H1 (cell line): Measurements from ENCODE around the gene ARL6IP5. TPM values are rescaled to one million over a fixed set of nuclear protein-coding genes. Genes with fewer than 3 reads are reported as not detected.

Experiments
- CTCF ChIA-PET: fragments of 300-600 bp; sonication (Branson Sonifier 250); formaldehyde crosslinking; loops from one replicate; lab custom pipeline; 2021; ENCODE audit not compliant: partially characterized antibody; lab: Charles Lee
- POLR2A ChIA-PET: fragments of 300-600 bp; sonication (Branson Sonifier 250); formaldehyde crosslinking; loops from one replicate; lab custom pipeline; 2021; ENCODE audit warnings: inconsistent platforms; ENCODE audit not compliant: partially characterized antibody; lab: Charles Lee
- DNase-seq, 2 experiments: peaks; one replicate each; pipeline versions ENCODE4 v3.0.0 to v3.0.0-alpha.2; 2010 to 2022; ENCODE audit warnings: low spot score in 2 of 2, low read depth in 1 of 2, mixed read lengths in 1 of 2
- FAIRE-seq: peaks from 2 replicates; lab custom pipeline; 2011; peaks lifted over from hg19 to GRCh38; lab: Jason Lieb, UNC
- H2AFZ ChIP-seq: 2 replicates; pipeline ENCODE4 v1.8.1; 2012; ENCODE audit warnings: low read length, inconsistent platforms
- H2AK5ac ChIP-seq: 2 replicates; pipeline ENCODE4 v1.6.1; 2013; ENCODE audit warnings: low read depth, low read length
- H2BK120ac ChIP-seq: replicated peaks from 2 replicates; pipeline ENCODE3; 2013; ENCODE audit warnings: low read depth, low read length, inconsistent platforms
- H2BK12ac ChIP-seq: 2 replicates; pipeline ENCODE4 v1.6.1; 2013; ENCODE audit warnings: low read depth, low read length
- H2BK15ac ChIP-seq: 2 replicates; pipeline ENCODE4 v1.6.1; 2013; ENCODE audit warnings: low read length
- H2BK20ac ChIP-seq: 2 replicates; pipeline ENCODE4 v1.6.1; 2013; ENCODE audit warnings: low read length
- H2BK5ac ChIP-seq: 2 replicates; pipeline ENCODE4 v1.6.1; 2013; ENCODE audit warnings: low read depth, low read length
- H3K14ac ChIP-seq: 2 replicates; pipeline ENCODE4 v1.6.1; 2013; ENCODE audit warnings: inconsistent platforms; ENCODE audit not compliant: insufficient read length
- H3K18ac ChIP-seq: 2 replicates; pipeline ENCODE4 v1.6.1; 2013; ENCODE audit warnings: low read length; ENCODE audit errors: extremely low read depth
- H3K23ac ChIP-seq: 2 replicates; pipeline ENCODE4 v1.6.1; 2013; ENCODE audit warnings: inconsistent platforms; ENCODE audit not compliant: insufficient read length
- H3K23me2 ChIP-seq: 2 replicates; pipeline ENCODE4 v1.6.1; 2013; ENCODE audit warnings: low read depth, low read length
- H3K27ac ChIP-seq: 2 replicates; pipeline ENCODE4 v1.6.1; 2011; ENCODE audit warnings: low read depth, low read length, inconsistent platforms
- H3K27me3 ChIP-seq, 4 experiments: replicated peaks in 1 of 4; 1 replicate in 1 of 4; 2 replicates in 3 of 4; pipeline versions ENCODE4 v1.6.1 to v1.8.1; 2011 to 2013; ENCODE audit warnings: low read length in 3 of 4, mild to moderate bottlenecking in 3 of 4, inconsistent platforms in 2 of 4, mixed read lengths in 2 of 4, moderate library complexity in 1 of 4; ENCODE audit not compliant: control insufficient read depth in 3 of 4, insufficient read depth in 3 of 4; ENCODE audit errors: extremely low read depth in 1 of 4
- H3K36me3 ChIP-seq, 4 experiments: 2 replicates each; pipeline versions ENCODE4 v1.6.1 to v1.8.1; 2011 to 2013; ENCODE audit warnings: mild to moderate bottlenecking in 4 of 4, low read length in 3 of 4, moderate library complexity in 2 of 4, control low read depth in 1 of 4, inconsistent platforms in 1 of 4; ENCODE audit not compliant: insufficient read depth in 4 of 4, control insufficient read depth in 2 of 4
- H3K4ac ChIP-seq: replicated peaks from 2 replicates; pipeline ENCODE3; 2013; ENCODE audit warnings: low read length, low read depth, mixed read lengths, inconsistent platforms; ENCODE audit not compliant: insufficient read length
- H3K4me1 ChIP-seq, 4 experiments: replicated peaks in 1 of 4; 1 replicate in 1 of 4; 2 replicates in 3 of 4; pipeline versions ENCODE4 v1.6.1 to v1.8.1; 2011 to 2013; ENCODE audit warnings: low read length in 3 of 4, inconsistent platforms in 2 of 4, mixed read lengths in 1 of 4; ENCODE audit not compliant: insufficient read depth in 4 of 4, control insufficient read depth in 3 of 4
- H3K4me2 ChIP-seq, 2 experiments: 2 replicates each; pipeline versions ENCODE4 v1.6.1 to v1.8.1; 2011 to 2013; ENCODE audit warnings: low read depth in 2 of 2, low read length in 2 of 2, control low read depth in 1 of 2, inconsistent platforms in 1 of 2, mild to moderate bottlenecking in 1 of 2; ENCODE audit not compliant: insufficient read depth in 1 of 2
- H3K4me3 ChIP-seq, 4 experiments: fragments of 200-600, 300-600 bp in 1 of 4; sonication (generic), shearing (Covaris generic), sonication (Bioruptor Twin) in 1 of 4; 2 replicates each; pipeline versions ENCODE4 v1.5.1 to v1.8.1; 2011 to 2016; ENCODE audit warnings: low read length in 4 of 4, low read depth in 3 of 4, control low read depth in 2 of 4, inconsistent platforms in 2 of 4, mild to moderate bottlenecking in 2 of 4, mixed read lengths in 1 of 4, moderate library complexity in 1 of 4; ENCODE audit not compliant: insufficient read depth in 2 of 4; ENCODE audit errors: extremely low read depth in 1 of 4
- H3K56ac ChIP-seq: replicated peaks from 2 replicates; pipeline ENCODE3; 2013; ENCODE audit warnings: low read depth, mild to moderate bottlenecking, mixed read lengths, low read length, inconsistent platforms; ENCODE audit not compliant: insufficient read length
- H3K79me1 ChIP-seq: 2 replicates; pipeline ENCODE4 v1.6.1; 2013; ENCODE audit warnings: low read depth, low read length, control low read depth
- H3K79me2 ChIP-seq, 2 experiments: 2 replicates each; pipeline versions ENCODE4 v1.6.1 to v1.8.1; 2012 to 2013; ENCODE audit warnings: low read length in 2 of 2, mild to moderate bottlenecking in 2 of 2, inconsistent platforms in 1 of 2; ENCODE audit not compliant: insufficient read depth in 2 of 2, control insufficient read depth in 1 of 2
- H3K9ac ChIP-seq, 4 experiments: replicated peaks in 1 of 4; 1 replicate in 1 of 4; 2 replicates in 3 of 4; pipeline versions ENCODE4 v1.6.1 to v1.8.1; 2011 to 2013; ENCODE audit warnings: low read depth in 3 of 4, low read length in 3 of 4, control low read depth in 2 of 4, mild to moderate bottlenecking in 2 of 4, moderate library complexity in 2 of 4, inconsistent platforms in 1 of 4; ENCODE audit errors: extremely low read depth in 1 of 4
- H3K9me3 ChIP-seq, 2 experiments: 2 replicates each; pipeline versions ENCODE4 v1.6.1 to v1.8.1; 2012 to 2013; ENCODE audit warnings: mild to moderate bottlenecking in 2 of 2, moderate library complexity in 2 of 2, control low read depth in 1 of 2, inconsistent platforms in 1 of 2, low read depth in 1 of 2, low read length in 1 of 2, mixed read lengths in 1 of 2; ENCODE audit not compliant: insufficient read depth in 2 of 2
- H4K20me1 ChIP-seq, 2 experiments: replicated peaks in 1 of 2; 2 replicates each; pipeline versions ENCODE3 to v1.8.1; 2011 to 2013; ENCODE audit warnings: inconsistent platforms in 2 of 2, low read length in 2 of 2, mild to moderate bottlenecking in 1 of 2; ENCODE audit not compliant: insufficient read depth in 2 of 2, control insufficient read depth in 1 of 2
- H4K5ac ChIP-seq: 2 replicates; pipeline ENCODE4 v1.6.1; 2013; ENCODE audit warnings: low read length, low read depth, mixed read lengths, inconsistent platforms; ENCODE audit not compliant: insufficient read length
- H4K8ac ChIP-seq: 2 replicates; pipeline ENCODE4 v1.8.0; 2013; ENCODE audit warnings: mild to moderate bottlenecking, moderate library complexity, low read length, inconsistent platforms; ENCODE audit not compliant: insufficient read depth; ENCODE audit errors: extremely low read depth
- H4K91ac ChIP-seq: replicated peaks from 2 replicates; pipeline ENCODE3; 2013; ENCODE audit warnings: low read length, mixed read lengths, inconsistent platforms; ENCODE audit not compliant: insufficient read length
- CTBP2 ChIP-seq: IDR thresholded peaks from 2 replicates; pipeline ENCODE4 v1.7.0; 2011; ENCODE audit warnings: borderline replicate concordance, mild to moderate bottlenecking, moderate library complexity, mixed read lengths, low read length; ENCODE audit not compliant: insufficient read depth, insufficient read length
- JUN ChIP-seq: IDR thresholded peaks from 2 replicates; pipeline ENCODE4 v1.6.1; 2011; ENCODE audit warnings: low read depth, mild to moderate bottlenecking, improper control_type of control experiment, low read length
- MAFK ChIP-seq: IDR thresholded peaks from 2 replicates; pipeline ENCODE4 v1.6.1; 2012; ENCODE audit warnings: low read depth, mild to moderate bottlenecking, improper control_type of control experiment, low read length
- NRF1 ChIP-seq: IDR thresholded peaks from 2 replicates; pipeline ENCODE4 v1.6.1; 2011; ENCODE audit warnings: mild to moderate bottlenecking, low read depth, low read length, improper control_type of control experiment
- POLR2AphosphoS5 ChIP-seq: IDR thresholded peaks from 2 replicates; pipeline ENCODE4 v1.6.1; 2011; ENCODE audit warnings: low read depth, low read length
- RAD21 ChIP-seq, 2 experiments: IDR thresholded peaks in 1 of 2; conservative IDR thresholded peaks in 1 of 2; 2 replicates each; pipeline ENCODE4 v1.6.1; 2011; ENCODE audit warnings: low read depth in 2 of 2, low read length in 2 of 2, improper control_type of control experiment in 1 of 2, inconsistent platforms in 1 of 2, mild to moderate bottlenecking in 1 of 2, moderate library complexity in 1 of 2
- SRF ChIP-seq: IDR thresholded peaks from 2 replicates; pipeline ENCODE4 v1.6.1; 2011; ENCODE audit warnings: mild to moderate bottlenecking, low read depth, low read length, moderate library complexity
- polyA plus RNA-seq, 7 experiments: library from polyadenylated mRNA; depleted of rRNA in 3 of 7; stranded (reverse) in 5 of 7; unstranded in 2 of 7; fragments of >200 nt in 5 of 7; fragments of 200-250 nt in 2 of 7; gene quantifications; 1 replicate in 5 of 7; 2 replicates in 1 of 7; 4 replicates in 1 of 7; pipeline versions ENCODE4 v1.2.1 to v1.2.3, GENCODE V29; 2011 to 2013; ENCODE audit warnings: missing spikeins in 2 of 7, mixed read lengths in 2 of 7
- total RNA-seq: library from RNA; stranded (reverse); fragmentation: NEBNext Ultra II Directional; extraction: Animal tissue kit (Norgen Biotek cat#: 25700); gene quantifications from 2 replicates; pipeline ENCODE4 v1.2.1, GENCODE V29; 2021

The ARL6IP5 gene
- total and polyA plus RNA-seq, 2 of the 8 experiments (the other 6 are each of a cell fraction or from before 2014, with no cell fraction given), result 24.9 to 30.1 TPM

GRCh38 chr3:69141313-69141712 lies 56.6 kb downstream of the ARL6IP5 start:
- Histone ChIP-seq H3K4me3 (no peak overlapping the region), H3K9ac (no peak overlapping the region), H4K5ac (no peak overlapping the region), H2BK20ac (no peak overlapping the region), H2AFZ (no peak overlapping the region), H2BK15ac (no peak overlapping the region), H3K18ac (no peak overlapping the region), H3K4me1 (peaks cover 0 to 6% (median 4%) of the 10 kb centered on the region in 4 experiments; a peak in 5 of 7 replicates), H2BK12ac (no peak overlapping the region), H2AK5ac (no peak overlapping the region), H3K9me3 (no peaks in the 10 kb centered on the region), H3K14ac (no peak overlapping the region), H3K27me3 (peaks cover 0 to 6% (median 4%) of the 10 kb centered on the region in 4 experiments; a peak in 3 of 7 replicates), H4K8ac (no peak overlapping the region), H3K23me2 (no peaks in the 10 kb centered on the region), H3K36me3 (no peaks in the 10 kb centered on the region), H3K27ac (no peak overlapping the region), H3K4ac (no peak overlapping the region), H3K4me2 (no peak overlapping the region), H4K20me1 (no peaks in the 10 kb centered on the region), H3K79me2 (no peaks in the 10 kb centered on the region), H2BK120ac (no peak overlapping the region), H2BK5ac (no peak overlapping the region), H3K23ac (no peak overlapping the region), H3K79me1 (no peaks in the 10 kb centered on the region), H4K91ac (no peak overlapping the region), H3K56ac (no peak overlapping the region)
- no peak for FAIRE-seq
- TF ChIP-seq POLR2AphosphoS5 (no peak), MAFK (no peak), SRF (no peak), NRF1 (no peak), JUN (no peak), RAD21 (IDR thresholded peaks at IDR 0.05 in 1 of 2, conservative IDR thresholded peaks at IDR 0.05 in 1 of 2; ENCODE audit: low read depth in 2 of 2, low read length in 2 of 2) (no peak), CTBP2 (no peak)
- POLR2A ChIA-PET, result no interaction called here
- no peak for DNase-seq
- CTCF ChIA-PET, result interaction anchor here (1.1 to 1.6 kb wide), 3 partner anchors 20 to 168 kb away, joined by 3 read pairs; no protein-coding TSS in a partner anchor
